Stimulated activated CD8-positive, alpha-beta memory T cell treated with anti-CD3 and anti-CD28 coated beads, Interleukin-12 subunit alpha, Interleukin-12 subunit beta, amount 100 ng/mL, for 1 hour (primary cell): ENCODE measurements around the gene RPUSD3.

Experiments
- DNase-seq: peaks from one replicate; pipeline ENCODE4 v3.0.0-alpha.2; 2020; ENCODE audit warnings: low read depth

Gene RPUSD3

DNA sequence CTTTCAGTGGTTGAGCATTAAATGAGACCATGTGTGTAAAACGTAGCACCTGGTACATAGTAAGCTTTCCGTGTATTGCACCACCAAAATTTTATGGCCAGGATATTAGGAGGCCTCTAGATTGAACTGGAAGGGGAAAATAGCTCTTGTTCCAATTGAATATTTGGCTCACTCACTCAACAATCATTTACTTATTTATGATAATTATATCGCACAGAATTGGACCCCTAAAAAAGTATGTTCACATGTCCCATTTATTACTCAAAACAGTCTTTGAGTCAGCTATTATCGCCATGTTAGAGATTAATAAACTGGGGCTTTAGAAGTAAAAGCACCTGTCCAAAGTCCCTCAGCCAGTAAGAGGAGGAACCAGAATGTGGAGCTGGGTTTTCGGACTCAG is 38.8 kb downstream of the RPUSD3 start:
- DNase-seq = no peak

DNA sequence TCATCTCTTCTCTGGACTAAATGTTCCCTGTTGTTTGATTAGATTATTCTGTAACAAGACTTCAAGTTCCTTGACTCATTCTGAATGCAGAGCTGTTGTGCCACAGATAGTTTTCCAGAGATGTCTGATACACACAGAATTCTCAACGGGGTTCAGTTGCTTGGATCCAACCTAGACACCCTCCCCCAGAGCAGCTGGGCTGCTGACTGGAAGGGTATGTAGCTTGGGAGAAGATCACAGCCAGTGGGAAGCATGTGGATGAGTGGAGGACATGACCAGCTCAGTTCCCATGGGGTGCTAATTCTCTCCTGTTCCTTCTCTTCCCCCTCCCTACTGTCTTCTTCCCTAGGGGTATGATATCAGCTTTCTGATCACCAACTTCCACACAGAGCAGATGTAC is 40.3 kb downstream of the RPUSD3 start:
- no peak for DNase-seq

DNA sequence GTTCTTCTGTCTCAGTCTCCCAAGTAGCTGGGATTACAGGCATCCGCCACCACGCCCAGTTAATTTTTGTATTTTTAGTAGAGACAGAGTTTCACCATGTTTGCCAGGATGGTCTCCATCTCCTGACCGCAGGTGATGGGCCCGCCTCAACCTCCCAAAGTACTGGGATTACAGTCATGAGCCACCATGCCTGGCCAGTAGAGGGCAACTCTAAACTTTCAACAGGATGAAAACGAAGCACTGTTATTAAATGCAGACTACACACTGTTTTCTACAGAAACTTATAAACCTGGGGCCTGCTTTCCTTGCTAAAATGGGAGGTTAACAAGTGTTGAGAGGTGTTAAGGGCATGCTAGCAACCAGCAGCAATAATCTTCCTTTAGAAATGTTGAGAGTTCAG is 43.3 kb downstream of the RPUSD3 start:
- DNase-seq = no peak

DNA sequence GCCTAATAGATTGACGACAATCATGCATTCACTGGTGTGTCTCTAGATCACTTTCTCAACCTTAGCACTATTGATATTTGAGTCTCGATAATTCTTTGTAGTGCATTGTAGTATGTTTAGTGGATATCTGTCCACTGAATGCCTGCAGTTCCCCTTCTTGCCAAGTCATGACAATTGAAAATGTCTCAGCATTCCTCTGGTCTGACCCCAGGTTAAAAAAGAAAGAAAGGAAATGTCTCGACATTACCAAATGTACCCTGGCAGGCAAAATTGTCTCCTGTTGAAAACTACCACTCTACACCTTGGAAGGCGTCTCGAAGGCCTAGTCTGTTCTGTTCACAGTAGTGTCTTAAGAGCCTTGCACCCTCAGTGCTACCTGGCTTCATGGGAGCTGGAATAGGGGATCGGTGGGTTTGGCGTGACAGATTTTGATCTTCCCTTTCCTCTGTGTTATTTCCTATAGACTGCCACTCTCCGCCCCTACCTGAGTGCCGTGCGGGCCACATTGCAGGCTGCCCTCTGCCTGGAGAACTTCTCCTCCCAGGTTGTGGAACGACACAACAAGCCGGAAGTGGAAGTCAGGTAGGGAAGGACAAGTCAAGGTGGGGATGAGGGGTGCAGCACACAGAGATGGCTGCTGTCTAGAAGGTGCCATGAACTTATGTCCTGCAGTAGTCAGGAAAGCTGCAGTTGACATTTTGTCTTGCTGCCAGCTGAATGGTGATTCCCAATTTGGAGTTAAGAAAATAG is 46.4 kb downstream of the RPUSD3 start:
- DNase-seq = no peak

DNA sequence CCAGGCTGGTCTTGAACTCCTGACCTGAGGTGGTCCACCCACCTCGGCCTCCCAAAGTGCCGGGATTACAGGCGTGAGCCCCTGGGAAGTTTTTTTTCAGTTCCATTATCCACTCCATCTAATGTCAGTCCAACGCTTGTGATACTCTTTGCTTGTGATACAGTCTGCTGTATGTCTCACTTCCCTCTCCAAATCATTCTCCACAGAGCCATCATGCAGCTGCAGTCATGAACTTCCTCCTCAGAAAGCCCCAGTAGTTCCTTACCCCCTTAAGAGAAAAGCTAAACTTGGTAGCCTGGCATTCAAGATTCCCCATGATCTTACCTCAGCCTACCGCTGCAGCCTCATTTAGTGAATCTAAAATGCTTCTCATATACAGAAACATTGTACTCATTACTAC is 48.6 kb downstream of the RPUSD3 start:
- no peak for DNase-seq

DNA sequence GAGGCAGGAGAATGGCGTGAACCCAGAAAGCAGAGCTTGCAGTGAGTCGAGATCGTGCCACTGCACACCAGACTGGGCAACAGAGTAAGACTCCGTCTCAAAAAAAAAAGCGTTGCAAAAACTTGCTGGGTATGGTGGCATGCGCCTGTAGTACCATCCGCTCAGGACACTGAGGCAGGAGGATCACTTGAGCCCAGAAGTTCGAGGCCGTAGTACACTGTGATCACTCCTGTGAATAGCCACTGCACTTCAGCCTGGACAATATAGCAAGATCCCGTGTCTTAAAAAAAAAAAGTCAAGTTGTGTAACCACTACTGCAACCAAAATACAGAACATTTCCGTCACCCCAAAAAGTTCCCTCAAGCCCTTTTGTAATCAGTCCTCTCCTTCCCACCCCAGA is 49.4 kb downstream of the RPUSD3 start:
- no peak for DNase-seq

DNA sequence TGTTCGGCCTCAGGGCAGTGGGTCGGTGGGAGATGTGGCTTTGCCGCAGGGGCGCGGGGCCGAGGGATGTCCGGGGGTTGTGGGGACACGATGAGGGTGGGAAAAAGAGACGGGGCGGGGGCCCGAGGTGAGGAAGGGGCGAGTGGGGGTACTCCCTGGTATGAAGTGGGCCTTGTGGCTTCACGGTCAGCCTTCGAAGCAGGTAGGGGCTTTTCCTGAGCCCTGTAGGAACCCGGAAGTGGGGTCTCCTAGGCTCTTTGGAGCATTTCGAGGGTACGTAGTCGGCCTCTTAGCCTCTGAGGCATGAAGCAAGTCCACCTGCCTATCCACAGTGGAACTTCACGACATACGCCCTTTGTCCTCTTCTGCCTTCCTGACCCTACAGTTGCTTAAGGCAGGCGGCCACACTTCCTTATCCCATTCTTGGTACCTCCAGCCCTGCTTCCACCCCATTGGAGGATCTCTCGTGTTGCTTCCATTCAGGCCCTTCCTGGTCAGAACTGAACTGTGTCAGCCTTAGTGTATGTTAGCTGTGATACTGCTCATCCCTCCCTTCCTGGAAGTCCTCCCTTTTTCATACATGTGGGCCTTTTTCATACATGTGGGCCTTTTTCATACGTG is 50.5 kb downstream of the RPUSD3 start:
- no peak for DNase-seq

DNA sequence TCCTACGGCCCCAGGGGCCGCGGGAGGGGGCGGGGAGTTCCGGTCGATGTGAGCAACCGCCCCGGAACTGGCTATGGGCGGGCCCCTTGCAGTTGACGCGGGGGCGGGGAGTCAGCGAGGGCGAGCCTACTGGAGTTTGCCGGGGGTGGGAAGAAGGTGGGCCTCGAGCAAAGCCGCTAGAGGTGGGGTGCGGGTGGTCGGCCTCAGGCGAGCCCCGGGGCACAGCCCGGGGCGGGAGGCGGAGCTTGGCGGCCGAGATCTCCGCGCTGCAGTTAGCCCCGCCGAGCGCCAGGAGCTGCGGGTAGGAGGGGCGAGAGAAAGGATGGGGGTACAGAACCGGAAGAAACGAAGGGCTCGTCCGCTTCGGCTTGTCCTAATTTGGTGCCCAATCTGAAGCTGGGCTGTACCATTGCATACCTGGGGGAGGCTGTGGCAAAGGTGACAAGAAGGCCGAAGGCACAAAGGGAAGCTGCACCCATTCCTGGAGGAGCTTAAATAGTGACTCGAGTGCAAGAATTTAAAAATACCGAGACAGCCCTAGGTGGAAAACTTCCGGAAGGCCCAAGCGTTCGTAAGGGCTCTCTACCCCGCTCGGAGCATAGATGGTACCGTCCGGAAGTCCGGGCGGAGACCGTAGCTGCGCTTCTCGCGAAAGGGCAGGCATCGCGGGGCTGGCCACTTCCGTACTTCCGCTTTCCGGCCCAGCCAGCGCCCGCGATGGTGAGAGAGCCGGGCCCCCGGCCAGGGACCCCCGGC is 51.2 kb downstream of the RPUSD3 start, which contains the start of the genes ARPC4 and TADA3:
Gene ARPC4, plus strand, starts transcription at position 678 of the 756 bp plus-strand sequence. Its CDS starts 40 bp downstream, at position 718.
Gene TADA3, minus strand, starts transcription at position 69 of the 756 bp plus-strand sequence. CDS start 1,007 bp downstream, outside the sequence.
- peak; percentile 88 for DNase-seq

DNA sequence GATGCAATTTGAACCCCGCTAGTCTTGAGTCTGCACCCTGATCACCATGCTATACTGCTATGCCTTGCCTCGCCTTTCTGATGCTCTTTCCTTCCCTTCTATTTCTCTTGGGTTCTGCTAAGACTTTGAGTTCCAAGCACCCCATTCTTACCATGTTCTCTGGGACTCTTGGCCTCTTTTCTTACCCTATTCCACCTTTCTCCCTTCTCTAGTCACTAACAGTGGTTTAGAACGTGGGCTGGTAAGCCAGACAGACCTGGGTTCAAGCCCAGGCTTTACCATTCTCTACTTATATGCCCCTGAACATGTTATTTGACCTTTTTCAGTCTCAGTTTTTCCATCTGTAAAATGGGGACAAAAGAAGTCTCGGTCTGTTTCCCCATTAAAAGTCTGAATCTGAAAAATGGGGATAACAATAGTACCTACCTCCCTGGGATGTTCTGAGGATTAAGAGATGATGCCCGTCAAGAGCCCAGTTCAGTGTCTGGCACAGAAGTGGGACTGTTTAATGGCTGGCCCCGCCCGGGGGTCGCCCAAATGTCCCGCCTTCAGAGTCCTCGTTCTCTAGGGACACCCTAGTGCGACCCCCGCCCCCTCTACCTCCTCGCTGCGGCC is 51.9 kb downstream of the RPUSD3 start:
- no peak for DNase-seq

GRCh38 chr3:9791127-9791526 is 52.7 kb downstream of the RPUSD3 start:
- no peak for DNase-seq
